ENCODE measurements around the gene USP20.
"Not testable (repeated sequence)": the region's sequence is repeated elsewhere in the genome, so short reads cannot be mapped to it uniquely, and the experiment has no call there.

The USP20 gene

GRCh38 chr9:129876815-129877214, 41.6 kb downstream of the USP20 start:
- no peak for DNase-seq

- DNase-seq = no peak
These were observed 43.0 kb downstream of the USP20 start for GRCh38 chr9:129878291-129878690.

- no peak for DNase-seq
These were observed 43.9 kb downstream of the USP20 start for GRCh38 chr9:129879103-129879699.

- DNase-seq = no peak
These were observed 44.9 kb downstream of the USP20 start for GRCh38 chr9:129879991-129880653.

- no peak for DNase-seq
These were observed 45.6 kb downstream of the USP20 start for GRCh38 chr9:129880654-129881546.

GRCh38 chr9:129881547-129882324, 46.5 kb downstream of the USP20 start:
- DNase-seq = no peak

- peak; percentile 95 to 96 for DNase-seq
These were observed 49.2 kb downstream of the USP20 start for GRCh38 chr9:129884220-129885017.

- peak; percentile 38 to 40 for DNase-seq
These were observed 49.9 kb downstream of the USP20 start for GRCh38 chr9:129885018-129885669.

GRCh38 chr9:129885670-129886106, 50.4 kb downstream of the USP20 start:
- DNase-seq = peak; percentile 91

- peak; percentile 57 to 59 for DNase-seq
These were observed 51.2 kb downstream of the USP20 start for GRCh38 chr9:129886226-129887174.

GRCh38 chr9:129887334-129888292, 52.4 kb downstream of the USP20 start:
- DNase-seq = peak; percentile 74 to 75

- peak; percentile 81 to 88 for DNase-seq
These were observed 53.2 kb downstream of the USP20 start for GRCh38 chr9:129888293-129889121.

GRCh38 chr9:129889122-129889940, 54.1 kb downstream of the USP20 start:
- peak; percentile 37 to 42 for DNase-seq

- peak; percentile 72 to 77 for DNase-seq
These were observed 54.9 kb downstream of the USP20 start for GRCh38 chr9:129889941-129890717.

- DNase-seq = not testable (repeated sequence)
These were observed 55.6 kb downstream of the USP20 start for GRCh38 chr9:129890718-129891299.

GRCh38 chr9:129891569-129891968, 56.3 kb downstream of the USP20 start:
- DNase-seq = no peak
